AG04449 (cell line): ENCODE measurements around the gene CCL16.
"Not testable (repeated sequence)": the region's sequence is repeated elsewhere in the genome, so short reads cannot be mapped to it uniquely, and the experiment has no call there.

Source experiments
- CTCF ChIA-PET: fragments of 350-600 bp; formaldehyde crosslinking; extraction: SDS; loops from one replicate; lab custom pipeline; 2021; ENCODE audit warnings: antibody characterized with exemption; lab: Yijun Ruan, JAX
- POLR2A ChIA-PET: fragments of 400-600, 350-600 bp; formaldehyde crosslinking; extraction: SDS; loops from one replicate; lab custom pipeline; 2020; ENCODE audit warnings: antibody characterized with exemption, inconsistent platforms; lab: Yijun Ruan, JAX
- DNase-seq: peaks from one replicate; pipeline ENCODE4 v3.0.0-alpha.2; 2010; ENCODE audit warnings: low read depth, low spot score
- H3K4me3 ChIP-seq: 2 replicates; pipeline ENCODE4 v1.5.1; 2011; ENCODE audit warnings: low read depth, mild to moderate bottlenecking, control low read depth, low read length
- TF ChIP-seq, protein P1 (sequence below): IDR thresholded peaks from one replicate; pipeline ENCODE4 v1.5.1; 2011; ENCODE audit warnings: mild to moderate bottlenecking, moderate library complexity, low read length, control low read depth, inconsistent platforms; ENCODE audit not compliant: insufficient read depth; ENCODE audit errors: missing control alignments

CCL16 gene

DNA sequence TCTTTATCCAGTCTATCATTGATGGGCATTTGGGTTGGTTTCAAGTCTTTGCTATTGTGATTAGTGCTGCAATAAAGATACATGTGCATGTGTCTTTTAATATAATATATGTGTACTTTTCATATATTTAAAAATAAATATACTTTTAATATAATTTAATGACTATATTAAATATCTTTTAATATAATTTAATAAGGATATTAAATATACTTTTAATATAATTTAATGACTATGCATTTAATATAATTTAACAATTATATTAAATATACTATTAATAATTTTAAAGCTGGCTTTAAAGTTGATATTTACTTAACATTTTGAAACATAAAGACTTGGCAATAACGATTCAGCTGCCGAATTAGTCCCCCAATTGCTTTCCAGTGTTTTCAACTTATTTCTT is 35.3 kb upstream of the CCL16 start:
- POLR2A ChIA-PET = no interaction called here

DNA sequence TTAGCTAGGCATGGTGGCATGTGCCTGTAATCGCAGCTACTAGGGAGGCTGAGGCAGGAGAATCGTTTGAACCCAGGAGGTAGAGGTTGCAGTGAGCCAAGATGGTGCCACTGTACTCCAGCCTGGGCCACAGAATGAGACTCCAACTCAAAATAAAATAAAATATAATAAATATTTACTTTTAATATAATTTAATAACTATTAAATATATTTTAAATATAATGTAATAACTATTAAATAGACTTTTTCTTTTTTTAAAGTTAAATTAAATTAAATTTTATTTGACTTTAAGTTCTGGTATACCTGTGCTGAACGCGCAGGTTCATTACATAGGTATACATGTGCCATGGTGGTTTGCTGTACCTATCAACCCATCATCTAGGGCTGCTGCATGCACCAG is 34.6 kb upstream of the CCL16 start:
- H3K4me3 ChIP-seq, DNase-seq, POLR2A ChIA-PET, CTCF ChIA-PET: not testable (repeated sequence)

More for the DNA sequence above, 35.3 kb upstream of the CCL16 start:
- H3K4me3 ChIP-seq = no peak overlapping the region
- CTCF ChIA-PET = no interaction called here
- no peak for DNase-seq
- TF ChIP-seq, protein P1, sequence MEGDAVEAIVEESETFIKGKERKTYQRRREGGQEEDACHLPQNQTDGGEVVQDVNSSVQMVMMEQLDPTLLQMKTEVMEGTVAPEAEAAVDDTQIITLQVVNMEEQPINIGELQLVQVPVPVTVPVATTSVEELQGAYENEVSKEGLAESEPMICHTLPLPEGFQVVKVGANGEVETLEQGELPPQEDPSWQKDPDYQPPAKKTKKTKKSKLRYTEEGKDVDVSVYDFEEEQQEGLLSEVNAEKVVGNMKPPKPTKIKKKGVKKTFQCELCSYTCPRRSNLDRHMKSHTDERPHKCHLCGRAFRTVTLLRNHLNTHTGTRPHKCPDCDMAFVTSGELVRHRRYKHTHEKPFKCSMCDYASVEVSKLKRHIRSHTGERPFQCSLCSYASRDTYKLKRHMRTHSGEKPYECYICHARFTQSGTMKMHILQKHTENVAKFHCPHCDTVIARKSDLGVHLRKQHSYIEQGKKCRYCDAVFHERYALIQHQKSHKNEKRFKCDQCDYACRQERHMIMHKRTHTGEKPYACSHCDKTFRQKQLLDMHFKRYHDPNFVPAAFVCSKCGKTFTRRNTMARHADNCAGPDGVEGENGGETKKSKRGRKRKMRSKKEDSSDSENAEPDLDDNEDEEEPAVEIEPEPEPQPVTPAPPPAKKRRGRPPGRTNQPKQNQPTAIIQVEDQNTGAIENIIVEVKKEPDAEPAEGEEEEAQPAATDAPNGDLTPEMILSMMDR = no peak

DNA sequence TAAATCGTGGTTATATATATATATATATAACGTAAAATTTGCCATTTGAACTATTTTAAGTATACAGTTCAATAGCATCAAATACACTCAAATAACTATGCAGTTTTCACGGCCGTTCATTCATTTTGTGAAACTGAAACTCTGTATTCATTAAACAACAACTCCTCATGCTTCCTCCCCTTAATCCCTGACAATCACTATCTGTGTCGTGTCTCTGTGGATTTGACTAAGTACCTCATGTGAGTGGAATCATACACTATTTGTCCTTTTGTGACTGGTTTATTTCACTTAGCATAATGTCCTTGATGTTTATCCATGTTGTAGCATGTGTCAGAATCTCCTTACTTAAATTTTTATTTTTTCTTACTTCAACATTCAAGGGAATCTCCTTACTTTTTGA is 33.6 kb upstream of the CCL16 start:
- DNase-seq = no peak
- TF ChIP-seq, protein P1 = no peak
- no peak overlapping the region for H3K4me3 ChIP-seq
- CTCF ChIA-PET = no interaction called here
- POLR2A ChIA-PET = no interaction called here

DNA sequence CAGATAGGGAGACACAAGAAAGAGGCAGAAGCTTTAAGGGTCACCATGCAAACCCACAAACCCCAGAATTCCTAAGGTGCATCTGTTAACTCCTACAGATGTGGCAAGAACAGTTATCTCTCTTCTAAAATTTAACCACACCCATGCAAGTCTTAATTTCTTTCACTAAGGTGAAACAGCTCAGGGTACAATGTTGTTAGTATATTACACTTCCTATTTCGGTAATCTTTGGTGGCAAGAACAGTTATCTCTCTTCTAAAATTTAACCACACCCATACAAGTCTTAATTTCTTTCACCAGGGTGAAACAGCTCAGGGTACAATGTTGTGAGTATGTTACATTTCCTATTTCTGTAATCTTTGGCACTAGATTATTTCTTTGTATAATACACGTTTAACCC is 29.9 kb upstream of the CCL16 start:
- TF ChIP-seq, protein P1 = no peak
- DNase-seq = no peak
- POLR2A ChIA-PET = no interaction called here
- CTCF ChIA-PET = no interaction called here
- no peak overlapping the region for H3K4me3 ChIP-seq

DNA sequence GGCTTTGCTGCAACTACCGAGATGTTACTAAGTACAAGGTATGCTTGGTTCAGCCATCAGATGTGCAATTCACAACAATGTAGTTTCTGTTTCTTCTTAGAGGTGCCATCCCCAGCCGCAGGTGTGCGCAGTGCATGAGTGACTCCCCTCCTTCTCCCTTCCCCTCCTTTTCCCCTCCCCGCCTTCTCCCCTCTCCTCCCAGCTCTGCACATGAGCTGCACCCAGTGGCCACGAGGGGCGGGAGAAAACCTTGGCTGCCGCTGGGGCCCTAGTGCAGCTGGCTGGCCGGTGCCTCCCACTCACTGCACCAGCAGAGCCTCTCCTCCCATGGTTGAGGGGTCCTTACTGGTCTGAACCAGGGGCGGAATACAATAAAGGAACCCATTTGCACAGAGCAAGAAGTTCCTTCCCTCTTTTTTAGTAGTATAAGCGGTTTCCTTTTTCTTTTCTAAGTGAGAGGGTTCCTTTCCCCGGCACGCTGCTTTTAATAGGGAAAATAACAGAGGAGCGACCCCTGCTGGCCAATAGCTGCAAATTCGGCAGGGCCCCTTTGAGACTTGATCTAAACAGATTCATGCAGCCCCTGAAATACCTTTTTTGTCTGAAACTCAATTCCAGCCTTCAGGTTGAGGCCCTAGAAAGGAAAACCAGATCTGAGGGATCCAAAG is 27.8 kb upstream of the CCL16 start:
- POLR2A ChIA-PET = interaction anchor here (0.6 kb wide), 1 partner anchor 35 kb away, joined by 3 read pairs; no protein-coding TSS in a partner anchor
- DNase-seq = no peak

DNA sequence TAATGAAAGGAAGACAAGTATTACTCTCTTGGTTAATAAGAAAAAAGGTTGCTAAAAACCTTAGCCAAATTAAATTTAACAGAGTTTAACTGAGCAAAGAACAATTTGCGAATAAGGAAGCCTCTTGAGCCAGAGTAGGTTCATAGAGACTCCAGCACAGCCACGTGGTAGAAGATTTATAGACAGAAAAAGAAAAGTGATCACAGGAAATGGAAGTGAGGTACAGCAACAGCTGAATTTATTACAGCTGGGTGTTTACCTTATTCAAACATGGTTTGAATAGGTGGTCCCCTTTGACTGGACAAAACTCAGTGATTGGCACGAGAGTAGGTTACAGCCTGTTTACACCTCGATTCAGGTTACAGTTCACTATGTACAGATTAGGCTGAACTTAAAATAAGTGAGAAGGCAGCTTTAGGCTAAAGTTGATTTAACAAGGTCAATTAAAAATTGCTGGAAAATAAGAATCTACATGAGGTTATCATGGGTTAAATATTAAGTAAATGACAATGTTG is 23.4 kb upstream of the CCL16 start:
- no peak for DNase-seq
- H3K4me3 ChIP-seq = no peak overlapping the region
- POLR2A ChIA-PET = no interaction called here
- TF ChIP-seq, protein P1 = no peak
- CTCF ChIA-PET = interaction anchor here (0.9 kb wide), 2 partner anchors 35 kb away, joined by 3 read pairs; no protein-coding TSS in a partner anchor

More for the DNA sequence above, 27.8 kb upstream of the CCL16 start:
- TF ChIP-seq, protein P1 = peak; percentile 18
- CTCF ChIA-PET = interaction anchor here (1.4 to 2.0 kb wide), 2 partner anchors 9 to 40 kb away, joined by 3 to 8 read pairs; partner anchors contain the start of gene CCL23
- H3K4me3 ChIP-seq = no peak overlapping the region
